GM23248 (cell line): ENCODE data around the gene ANKRD22. TPM values are rescaled to one million over a fixed set of nuclear protein-coding genes. Genes with fewer than 3 reads are reported as not detected.
"Not testable (repeated sequence)": the region's sequence is repeated elsewhere in the genome, so short reads cannot be mapped to it uniquely, and the experiment has no call there.

Source experiments
- DNase-seq: peaks from one replicate; pipeline ENCODE4 v3.0.0-alpha.2; 2015
- H2AFZ ChIP-seq: fragments of 200-600 bp; sonication (generic); 2 replicates; pipeline ENCODE4 v1.6.1; 2016; ENCODE audit warnings: antibody characterized with exemption
- H3F3A ChIP-seq: fragments of 200-600 bp; sonication (generic); 2 replicates; pipeline ENCODE4 v1.6.1; 2016; ENCODE audit warnings: mild to moderate bottlenecking, antibody characterized with exemption, mixed run types; ENCODE audit not compliant: insufficient read depth
- H3K27ac ChIP-seq: fragments of 200-600 bp; sonication (generic); 2 replicates; pipeline ENCODE4 v1.5.1; 2016; ENCODE audit warnings: mild to moderate bottlenecking
- H3K27me3 ChIP-seq: fragments of 200-600 bp; sonication (generic); replicated peaks from 2 replicates; pipeline ENCODE4 v1.6.1; 2016; ENCODE audit warnings: mild to moderate bottlenecking; ENCODE audit not compliant: insufficient read depth
- H3K36me3 ChIP-seq: fragments of 200-600 bp; sonication (generic); 2 replicates; pipeline ENCODE4 v1.6.1; 2016; ENCODE audit warnings: low read depth, mild to moderate bottlenecking
- H3K4me1 ChIP-seq: fragments of 200-600 bp; sonication (generic); 2 replicates; pipeline ENCODE4 v1.6.1; 2016; ENCODE audit warnings: mild to moderate bottlenecking; ENCODE audit not compliant: insufficient read depth
- H3K4me2 ChIP-seq: fragments of 200-600 bp; sonication (generic); one replicate; pipeline ENCODE4 v1.6.1; 2016; ENCODE audit warnings: mild to moderate bottlenecking; ENCODE audit not compliant: unreplicated experiment
- H3K4me3 ChIP-seq: fragments of 200-600 bp; sonication (generic); 2 replicates; pipeline ENCODE4 v1.5.1; 2016; ENCODE audit warnings: mild to moderate bottlenecking
- H3K79me2 ChIP-seq: fragments of 200-600 bp; sonication (generic); 2 replicates; pipeline ENCODE4 v1.6.1; 2016; ENCODE audit warnings: mild to moderate bottlenecking; ENCODE audit not compliant: insufficient read depth
- H3K9ac ChIP-seq: fragments of 200-600 bp; sonication (generic); 2 replicates; pipeline ENCODE4 v1.6.1; 2016; ENCODE audit warnings: mild to moderate bottlenecking
- H3K9me2 ChIP-seq: fragments of 200-600 bp; sonication (generic); 2 replicates; pipeline ENCODE4 v1.6.1; 2016; ENCODE audit warnings: mixed run types, mild to moderate bottlenecking, moderate library complexity; ENCODE audit not compliant: insufficient read depth
- H3K9me3 ChIP-seq: fragments of 200-600 bp; sonication (generic); one replicate; pipeline ENCODE4 v1.6.1; 2017; ENCODE audit warnings: low read depth
- H4K20me1 ChIP-seq: fragments of 200-600 bp; sonication (generic); 2 replicates; pipeline ENCODE4 v1.6.0; 2016; ENCODE audit not compliant: insufficient read depth
- EZH2 ChIP-seq: fragments of 200-600 bp; sonication (generic); IDR thresholded peaks from 2 replicates; pipeline ENCODE4 v1.6.1; 2018; ENCODE audit warnings: antibody characterized with exemption, mild to moderate bottlenecking; ENCODE audit not compliant: insufficient read depth, poor library complexity, severe bottlenecking
- EZH2phosphoT487 ChIP-seq: fragments of 200-600 bp; sonication (generic); IDR thresholded peaks from 2 replicates; pipeline ENCODE4 v1.6.1; 2018; ENCODE audit warnings: antibody characterized with exemption, moderate library complexity, mild to moderate bottlenecking, low read depth; ENCODE audit not compliant: insufficient read depth
- WGBS, 2 experiments: methylation state at CpG; one replicate each; pipeline ENCODE4 v1.1.6; 2015 to 2017; ENCODE audit warnings: low lambda C conversion rate in 2 of 2, low coverage in 1 of 2; ENCODE audit errors: missing lambda C conversion rate in 2 of 2; 5-methylcytosine and 5-hydroxymethylcytosine counted together
- in situ Hi-C: fragments of 300-500 bp; cut with MboI; formaldehyde crosslinking; loops from 2 replicates; pipeline ENCODE4 v1.15.0; 2020
- polyA plus RNA-seq: library from polyadenylated mRNA; unstranded; fragments of >200 nt; fragmentation: Nextera tagmentation; extraction: Ambion mirVana; gene quantifications from 2 replicates; pipeline ENCODE4 v1.2.1, GENCODE V29; 2016
- total RNA-seq: library from RNA; depleted of rRNA; stranded (reverse); fragments of >200 nt; shearing (Covaris generic); gene quantifications from 2 replicates; pipeline ENCODE4 v1.2.3, GENCODE V29; 2014

Gene ANKRD22
- total and polyA plus RNA-seq, 2 experiments from 2014 or later: 0.22 TPM; not detected in 1

DNA sequence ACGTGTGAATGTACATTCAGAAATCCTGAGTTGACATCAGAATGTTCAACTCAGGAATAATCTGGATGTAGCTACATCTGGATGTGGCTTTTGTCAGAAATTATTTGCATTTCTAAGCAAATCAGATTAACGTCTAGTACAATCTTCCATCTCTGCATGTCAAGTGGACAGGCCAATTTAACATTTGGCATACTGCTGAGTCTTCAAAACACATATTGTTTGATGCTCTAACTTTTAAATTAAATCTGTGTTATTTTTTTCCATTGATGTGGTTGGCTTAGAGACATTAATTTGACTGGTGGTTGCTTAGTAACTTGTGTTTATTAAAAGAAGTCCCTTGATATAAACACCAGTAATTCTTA is 31.8 kb upstream of the ANKRD22 start:
- TF ChIP-seq EZH2phosphoT487: no peak
- no peak for TF ChIP-seq EZH2
- Histone ChIP-seq H3K79me2 (peaks cover 66% of the 10 kb centered on the region), H3K4me1 (peaks cover 44% of the 10 kb centered on the region), H4K20me1 (no peaks in the 10 kb centered on the region), H3K4me3 (peak overlapping the region; percentile 91), H3K9me3 (no peaks in the 10 kb centered on the region), H2AFZ (no peak overlapping the region), H3K9ac (0 out of 2 replicates have a peak overlapping the region, but pooled peaks have one; percentile 0), H3K27me3 (no peaks in the 10 kb centered on the region), H3K27ac (peak overlapping the region; percentile 70), H3F3A (peaks cover 35% of the 10 kb centered on the region), H3K36me3 (no peaks in the 10 kb centered on the region), H3K9me2 (no peaks in the 10 kb centered on the region), H3K4me2 (peak overlapping the region; percentile 80)
- in situ Hi-C loops: no loop called here
- DNase-seq: no peak
- WGBS, 2 experiments: 53 to 55% methylated on average over 2 of the region's 2 CpGs

DNA sequence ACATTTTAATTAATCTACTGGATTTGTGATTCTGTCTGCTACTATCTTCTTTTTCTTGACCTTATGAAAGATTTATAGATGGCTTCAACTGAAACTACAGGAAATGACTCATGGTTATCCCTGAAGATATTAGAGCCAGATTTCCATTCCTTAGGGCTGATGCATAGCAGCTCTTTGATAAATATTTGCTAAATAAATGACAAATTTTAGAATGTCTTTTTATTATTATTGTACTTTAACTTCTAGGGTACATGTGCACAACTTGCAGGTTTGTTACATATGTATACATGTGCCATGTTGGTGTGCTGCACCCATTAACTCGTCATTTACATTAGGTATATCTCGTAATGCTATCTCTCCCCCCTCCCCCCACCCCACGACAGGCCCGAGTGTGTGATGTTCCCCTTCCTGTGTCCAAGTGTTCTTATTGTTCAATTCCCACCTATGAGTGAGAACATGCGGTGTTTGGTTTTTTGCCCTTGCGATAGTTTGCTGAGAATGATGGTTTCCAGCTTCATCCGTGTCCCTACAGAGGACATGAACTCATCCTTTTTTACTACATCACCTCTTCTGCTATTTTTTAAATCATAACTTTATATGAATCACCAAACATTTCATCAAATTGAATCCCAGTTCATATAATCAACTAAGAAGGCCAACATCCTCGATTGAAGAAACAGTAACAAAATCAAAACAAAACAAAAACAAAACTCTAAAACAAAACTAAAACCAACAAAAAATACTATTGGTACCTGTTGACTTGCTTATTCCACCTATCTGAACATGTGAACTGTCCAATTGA is 31.2 kb upstream of the ANKRD22 start:
- H4K20me1 ChIP-seq, H3K36me3 ChIP-seq, H2AFZ ChIP-seq, in situ Hi-C loops, H3K9me3 ChIP-seq, H3K9me2 ChIP-seq, H3K27me3 ChIP-seq: not testable (repeated sequence)
- DNase-seq: peak; percentile 88
- peaks cover 60% of the 10 kb centered on the region for H3K79me2 ChIP-seq
- H3F3A ChIP-seq: peaks cover 35% of the 10 kb centered on the region
- H3K4me3 ChIP-seq: peak overlapping the region; percentile 91
- H3K27ac ChIP-seq: peak overlapping the region; percentile 70
- H3K4me1 ChIP-seq: peaks cover 43% of the 10 kb centered on the region
- H3K4me2 ChIP-seq: peak overlapping the region; percentile 80
- WGBS, 2 experiments: 30 to 43% methylated on average over 5 to 8 of the region's 8 CpGs
- H3K9ac ChIP-seq: 0 out of 2 replicates have a peak overlapping the region, but pooled peaks have one; percentile 83

DNA sequence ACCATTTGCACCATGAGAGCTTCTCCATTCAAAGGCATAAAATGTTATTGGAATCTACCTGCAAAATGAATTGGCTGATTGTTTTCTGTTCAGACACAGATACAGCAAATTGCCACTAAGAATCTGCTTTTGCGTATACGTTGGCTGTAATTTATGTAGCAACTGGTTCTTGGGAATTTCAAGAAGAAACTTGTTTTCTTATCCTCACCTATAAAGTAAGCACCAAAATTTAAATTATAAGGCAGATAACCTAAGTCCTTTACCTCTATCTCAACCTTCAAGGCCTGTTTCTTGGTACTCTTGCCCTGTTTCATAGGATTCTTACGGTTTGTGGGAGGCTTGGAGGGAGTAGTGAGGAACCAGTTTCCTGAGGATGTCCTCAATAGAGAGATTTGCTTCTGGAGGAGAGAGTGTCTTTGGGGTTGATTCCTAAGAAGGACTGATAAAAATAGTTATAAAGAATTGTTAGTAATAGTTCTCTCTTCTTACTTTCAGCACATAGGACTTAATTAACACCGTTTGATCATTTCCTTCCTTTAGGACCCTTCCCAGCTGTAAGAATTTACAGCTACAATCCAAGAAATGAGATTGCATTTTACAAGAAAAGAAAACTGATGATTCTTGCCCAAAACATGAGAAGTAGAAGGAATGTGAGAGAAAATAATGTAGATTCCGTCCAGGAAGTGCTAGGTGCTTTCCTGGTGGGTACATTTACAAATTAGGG is 30.4 kb upstream of the ANKRD22 start:
- H2AFZ ChIP-seq: peak overlapping the region; percentile 27
- H3K27me3 ChIP-seq: no peaks in the 10 kb centered on the region
- 24 to 26% methylated on average over 5 of the region's 5 CpGs for WGBS, 2 experiments

DNA sequence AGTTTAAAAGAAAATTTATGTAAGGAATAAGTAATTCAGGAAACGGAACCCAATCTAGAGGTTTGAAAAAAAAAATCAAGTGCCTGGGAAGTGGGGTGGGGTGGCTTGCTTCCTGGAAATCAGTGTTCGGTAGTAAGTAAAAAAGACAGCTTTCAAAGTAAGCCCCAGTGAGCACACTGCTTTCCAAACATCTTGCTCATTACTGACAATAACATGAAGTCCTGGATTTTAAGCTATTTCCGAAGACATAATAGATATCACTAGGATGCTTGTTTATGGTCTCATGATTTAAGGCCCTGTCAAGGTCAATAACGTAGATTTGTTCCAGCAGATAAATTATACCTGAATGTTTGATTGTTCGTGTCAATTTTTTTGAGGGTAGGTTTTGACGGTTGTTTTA is 29.7 kb upstream of the ANKRD22 start:
- Histone ChIP-seq H3K4me3 (peak overlapping the region; percentile 91), H3K4me1 (peaks cover 40% of the 10 kb centered on the region), H3K9me2 (no peaks in the 10 kb centered on the region), H3K36me3 (no peaks in the 10 kb centered on the region), H4K20me1 (no peaks in the 10 kb centered on the region), H3K9me3 (no peaks in the 10 kb centered on the region), H3K4me2 (peak overlapping the region; percentile 80), H3K27me3 (no peaks in the 10 kb centered on the region), H3K9ac (peak overlapping the region; percentile 83), H3K79me2 (peaks cover 45% of the 10 kb centered on the region), H2AFZ (peak overlapping the region; percentile 88), H3F3A (peaks cover 35% of the 10 kb centered on the region), H3K27ac (peak overlapping the region; percentile 70)
- DNase-seq: peak; percentile 35
- in situ Hi-C loops: no loop called here
- TF ChIP-seq EZH2phosphoT487 (no peak), EZH2 (no peak)
- 24 to 27% methylated on average over 6 of the region's 6 CpGs for WGBS, 2 experiments

More for the DNA sequence above, 30.4 kb upstream of the ANKRD22 start:
- Histone ChIP-seq H3K4me2 (peak overlapping the region; percentile 80), H3K79me2 (peaks cover 53% of the 10 kb centered on the region), H3K4me1 (peaks cover 43% of the 10 kb centered on the region), H3K4me3 (peak overlapping the region; percentile 91), H3K9me3 (no peaks in the 10 kb centered on the region), H3K36me3 (no peaks in the 10 kb centered on the region), H3F3A (peaks cover 35% of the 10 kb centered on the region), H3K27ac (peak overlapping the region; percentile 70), H4K20me1 (no peaks in the 10 kb centered on the region), H3K9ac (peak overlapping the region; percentile 83; the same call in 1 of the 2 replicates), H3K9me2 (no peaks in the 10 kb centered on the region)
- DNase-seq: no peak
- in situ Hi-C loops: no loop called here
- TF ChIP-seq EZH2 (no peak), EZH2phosphoT487 (no peak)
